DMS153 (cell line): ENCODE data around the gene OSBPL10.
A peak's percentile ranks its signal among the peaks of the same experiment; 100 is the strongest.

Source experiments
- DNase-seq: peaks from one replicate; lab custom pipeline; 2025; lab: John Stamatoyannopoulos, UW

The OSBPL10 gene

GRCh38 chr3:31959951-31960792 lies 20.9 kb downstream of the OSBPL10 start:
- DNase-seq = no peak

DNA sequence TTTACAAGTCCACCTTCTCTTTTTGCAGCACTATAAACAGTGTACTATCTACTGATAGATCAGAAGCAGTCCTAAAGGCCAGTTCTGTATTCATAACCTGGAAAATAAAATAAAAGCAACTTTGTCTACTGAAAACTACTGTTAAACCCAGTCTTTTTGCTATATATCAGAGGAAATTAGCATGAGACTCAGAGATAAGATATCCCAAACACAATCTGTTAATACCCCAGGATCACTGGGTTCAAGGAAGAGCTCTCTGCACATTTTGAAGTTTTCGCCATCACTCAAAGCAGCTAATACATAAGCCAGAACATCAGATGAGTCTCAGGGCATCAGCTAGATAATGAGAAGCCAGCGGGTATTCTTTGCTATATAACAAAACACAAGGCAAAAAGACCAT lies 21.8 kb downstream of the OSBPL10 start:
- no peak for DNase-seq

DNA sequence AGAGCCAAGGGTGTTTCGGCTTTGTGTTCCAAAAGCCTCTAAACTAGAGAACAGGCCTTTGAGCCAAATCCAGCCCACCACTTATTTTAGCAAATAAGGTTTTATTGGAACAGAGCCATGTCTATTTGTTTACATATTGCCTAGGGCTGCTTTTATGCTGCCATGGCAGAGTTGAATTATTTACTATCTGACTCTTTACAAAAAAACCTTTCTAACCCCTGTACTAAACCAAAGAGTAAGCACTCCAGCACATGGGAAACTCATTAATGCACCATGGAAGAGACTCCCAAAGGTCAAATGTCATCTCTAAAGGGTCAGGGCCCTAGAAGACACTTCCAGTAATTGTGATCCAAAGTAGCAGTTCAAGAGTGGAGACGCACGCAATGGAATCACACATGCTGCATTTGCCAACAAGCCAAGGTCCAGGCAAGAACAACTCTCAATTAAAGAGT lies 22.3 kb downstream of the OSBPL10 start:
- peak; percentile 71 for DNase-seq

GRCh38 chr3:31957106-31957505 lies 24.0 kb downstream of the OSBPL10 start:
- no peak for DNase-seq

DNA sequence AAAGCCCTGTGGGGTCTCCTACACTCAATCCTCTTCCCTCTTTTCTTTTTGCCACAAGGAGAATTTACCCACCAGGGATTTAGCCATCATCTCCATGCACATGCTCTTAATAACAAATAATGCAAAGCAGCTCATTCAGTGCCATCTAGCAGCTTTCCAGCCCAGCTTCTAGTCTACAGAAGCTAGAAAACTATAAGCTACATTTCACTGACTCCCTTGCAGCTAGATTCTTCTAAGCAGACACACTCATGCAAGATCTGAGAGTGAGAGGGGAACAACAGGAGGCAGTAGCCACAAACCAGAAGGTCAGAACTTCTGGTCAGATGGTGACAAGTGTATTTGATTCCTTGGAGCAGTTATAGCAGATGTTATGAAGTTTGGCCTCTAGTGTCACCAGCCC lies 25.5 kb downstream of the OSBPL10 start:
- DNase-seq = no peak

- no peak for DNase-seq
Observed at GRCh38 chr3:31953636-31954035, 27.4 kb downstream of the OSBPL10 start.

DNA sequence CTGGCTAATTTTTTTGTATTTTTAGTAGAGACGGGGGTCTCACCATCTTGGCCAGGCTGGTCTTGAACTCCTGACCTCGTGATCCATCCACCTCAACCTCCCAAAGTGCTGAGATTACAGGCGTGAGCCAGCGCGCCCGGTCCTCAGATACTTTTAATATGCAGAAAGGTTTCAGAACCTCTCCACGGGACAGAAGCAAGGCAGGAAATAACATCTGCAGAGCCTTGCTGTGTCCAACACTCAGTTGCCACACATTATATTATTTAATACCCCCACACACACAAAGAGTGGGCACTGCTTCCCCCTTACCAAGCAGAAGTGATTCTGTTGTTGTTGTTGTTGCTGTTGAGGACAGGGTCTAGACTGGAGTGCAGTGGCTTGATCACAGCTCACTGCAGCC lies 28.0 kb downstream of the OSBPL10 start:
- no peak for DNase-seq

- DNase-seq = no peak
Observed at GRCh38 chr3:31952205-31952604, 28.9 kb downstream of the OSBPL10 start.

- no peak for DNase-seq
Observed at GRCh38 chr3:31948280-31948679, 32.8 kb downstream of the OSBPL10 start.

DNA sequence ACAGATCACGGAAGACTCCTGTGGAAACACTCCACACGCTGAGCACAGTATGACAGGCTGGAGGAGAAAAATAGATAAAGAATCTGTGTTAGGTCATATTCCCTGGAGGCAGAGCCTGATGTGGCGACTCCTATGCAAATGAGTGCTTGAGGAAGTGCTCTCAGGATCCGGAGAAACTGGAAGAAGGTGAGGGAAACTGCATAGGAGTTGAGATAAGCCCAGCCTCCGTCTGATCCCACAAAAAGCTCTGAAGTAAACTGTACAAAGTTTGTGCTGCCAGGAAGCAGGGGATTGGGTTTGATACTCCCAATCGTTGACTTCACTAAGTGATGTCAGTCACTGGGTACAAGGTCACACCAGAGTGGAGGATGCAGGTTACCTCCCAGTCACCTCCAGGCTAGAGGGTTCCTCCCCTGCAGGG lies 33.4 kb downstream of the OSBPL10 start:
- no peak for DNase-seq

DNA sequence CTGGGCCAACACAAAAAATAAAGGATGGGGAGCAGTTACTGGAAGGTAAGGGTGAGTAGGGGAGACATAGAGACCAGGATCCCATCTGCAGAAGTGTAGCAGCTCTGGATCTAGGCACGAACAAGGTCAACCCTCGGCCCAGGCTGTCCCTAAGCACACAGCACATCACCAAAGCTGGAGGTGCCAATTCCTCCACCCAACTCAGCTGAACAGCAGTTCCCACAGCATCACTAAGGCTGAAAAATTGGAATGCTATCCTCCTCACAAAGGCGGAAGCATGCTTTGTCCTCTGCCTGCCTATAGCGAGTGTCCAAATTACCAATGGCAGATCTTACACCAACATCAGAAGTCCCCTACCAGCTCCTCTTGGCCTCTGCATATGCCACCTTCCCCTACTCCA lies 33.9 kb downstream of the OSBPL10 start:
- no peak for DNase-seq

- no peak for DNase-seq
Observed at GRCh38 chr3:31946484-31947081, 34.5 kb downstream of the OSBPL10 start.

- no peak for DNase-seq
Observed at GRCh38 chr3:31945738-31946052, 35.4 kb downstream of the OSBPL10 start.

- no peak for DNase-seq
Observed at GRCh38 chr3:31943041-31943440, 38.0 kb downstream of the OSBPL10 start.

GRCh38 chr3:31942446-31942845 lies 38.6 kb downstream of the OSBPL10 start:
- no peak for DNase-seq

GRCh38 chr3:31937225-31937624 lies 43.8 kb downstream of the OSBPL10 start:
- no peak for DNase-seq

GRCh38 chr3:31936420-31937060 lies 44.5 kb downstream of the OSBPL10 start:
- DNase-seq = no peak

GRCh38 chr3:31934866-31935265 lies 46.2 kb downstream of the OSBPL10 start:
- DNase-seq = no peak

DNA sequence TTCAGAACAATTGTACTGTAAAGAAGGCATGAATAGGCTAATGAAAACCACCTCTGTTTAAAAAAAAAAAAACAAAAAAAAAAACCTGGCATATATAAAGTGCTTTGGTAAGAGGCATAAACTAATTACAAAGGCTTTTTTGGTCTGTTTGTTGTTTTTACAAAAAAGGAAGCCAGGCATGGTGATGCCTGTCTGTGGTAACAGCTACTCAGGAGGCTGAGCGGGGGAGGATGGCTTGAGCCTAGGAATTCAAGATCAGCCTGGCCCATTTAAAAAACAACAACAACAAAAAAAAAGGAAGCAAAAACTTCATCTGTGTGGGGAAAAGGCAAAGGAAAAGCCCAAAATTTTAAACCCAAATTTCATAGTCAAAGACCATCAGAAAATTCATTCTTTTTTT lies 47.0 kb downstream of the OSBPL10 start:
- no peak for DNase-seq

DNA sequence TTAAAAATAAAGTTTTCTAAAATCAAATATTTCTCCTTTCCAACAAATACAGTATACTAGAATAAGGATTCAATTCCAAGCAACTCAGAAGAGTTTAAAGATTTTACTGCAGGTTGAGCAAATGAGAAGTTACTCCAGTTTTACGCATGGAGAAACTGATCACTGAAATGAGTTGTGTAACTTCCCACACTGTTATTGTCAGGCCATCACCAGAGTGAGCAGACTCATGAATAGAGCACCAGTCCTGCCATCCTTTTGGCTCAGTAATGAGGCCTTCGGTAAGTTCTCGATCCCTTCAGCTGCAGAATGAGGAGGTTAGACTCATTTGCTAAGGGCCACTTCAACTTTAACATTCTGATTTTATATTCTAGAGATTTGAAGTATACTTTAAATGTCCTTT lies 48.1 kb downstream of the OSBPL10 start:
- DNase-seq = no peak

DNA sequence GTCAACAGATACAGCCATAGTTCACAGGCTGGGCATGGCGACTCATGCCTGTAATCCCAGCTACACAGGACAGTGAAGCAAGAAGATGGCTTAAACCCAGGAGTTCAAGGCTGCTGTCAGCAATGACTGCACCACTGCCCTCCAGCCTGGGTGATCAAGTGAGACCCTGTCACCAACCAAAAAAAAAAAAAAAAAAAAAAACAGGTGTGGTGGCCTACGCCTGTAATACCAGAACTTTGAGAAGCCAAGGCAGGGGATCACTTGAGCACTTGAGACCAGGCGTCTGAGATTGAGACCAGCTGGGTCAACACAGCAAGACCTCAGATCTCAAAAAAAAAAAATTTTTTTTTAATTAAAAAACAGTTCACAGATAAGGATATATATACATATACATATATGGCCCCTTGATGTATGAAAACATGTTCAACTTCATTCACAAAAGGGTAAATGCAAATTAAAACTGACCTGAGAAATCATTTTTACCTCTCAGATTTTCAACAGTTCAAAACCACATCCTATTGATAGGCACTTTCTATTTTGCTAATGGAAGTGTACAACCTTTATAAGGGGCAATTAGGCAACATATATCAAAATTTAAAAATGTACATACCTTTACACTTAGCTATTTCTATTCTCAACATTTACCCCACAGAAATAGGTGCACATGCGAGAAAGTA lies 51.1 kb downstream of the OSBPL10 start:
- DNase-seq = no peak

DNA sequence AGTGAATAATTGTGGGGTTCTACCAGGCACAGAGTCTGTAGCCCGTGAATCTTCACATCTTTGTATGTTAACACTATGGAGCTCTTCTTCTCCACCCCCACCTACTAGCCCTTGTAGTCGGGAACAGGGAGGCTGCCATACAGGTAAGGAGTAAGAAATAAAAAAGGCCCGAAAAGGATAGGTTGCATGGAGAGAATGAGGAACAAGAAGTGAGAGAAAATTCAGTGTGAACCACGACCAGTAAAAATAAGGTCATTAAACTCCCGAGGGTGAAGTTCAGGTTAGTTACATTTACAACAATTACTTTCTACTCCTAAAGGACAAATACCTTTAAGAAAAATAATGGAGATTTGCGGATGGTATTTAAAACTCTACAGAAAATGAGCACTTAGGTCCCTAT lies 53.3 kb downstream of the OSBPL10 start:
- no peak for DNase-seq

DNA sequence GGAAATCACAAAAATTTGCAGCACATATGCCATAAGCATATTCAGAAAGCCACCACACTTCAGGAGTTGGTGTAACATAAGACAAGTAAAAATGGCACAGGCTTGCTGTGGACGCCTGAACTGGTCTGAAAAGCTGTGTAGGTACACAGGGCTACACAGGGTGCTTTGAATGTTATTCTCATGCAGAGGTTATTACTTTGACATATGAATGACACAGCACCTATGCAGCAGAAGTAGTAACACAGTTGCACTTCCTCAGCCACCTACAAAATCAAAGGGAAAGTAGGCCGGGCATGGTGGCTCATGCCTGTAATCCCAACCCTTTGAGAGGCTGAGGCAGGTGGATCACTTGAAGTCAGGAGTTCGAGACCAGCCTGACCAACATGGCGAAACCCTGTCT lies 54.5 kb downstream of the OSBPL10 start:
- DNase-seq = no peak
